ENCODE measurements around the gene TTC21A.

- TF ChIP-seq EZH2phosphoT487 (conservative IDR thresholded peaks at IDR 0.05; ENCODE audit: low read length) (no peak), CTCF (IDR thresholded peaks at IDR 0.05; ENCODE audit: insufficient read depth, low read length, poor library complexity, severe bottlenecking) (no peak)
Observed at GRCh38 chr3:39177708-39178332, 70.3 kb downstream of the TTC21A start.
